ENCODE data around the gene C3orf33.

DNA sequence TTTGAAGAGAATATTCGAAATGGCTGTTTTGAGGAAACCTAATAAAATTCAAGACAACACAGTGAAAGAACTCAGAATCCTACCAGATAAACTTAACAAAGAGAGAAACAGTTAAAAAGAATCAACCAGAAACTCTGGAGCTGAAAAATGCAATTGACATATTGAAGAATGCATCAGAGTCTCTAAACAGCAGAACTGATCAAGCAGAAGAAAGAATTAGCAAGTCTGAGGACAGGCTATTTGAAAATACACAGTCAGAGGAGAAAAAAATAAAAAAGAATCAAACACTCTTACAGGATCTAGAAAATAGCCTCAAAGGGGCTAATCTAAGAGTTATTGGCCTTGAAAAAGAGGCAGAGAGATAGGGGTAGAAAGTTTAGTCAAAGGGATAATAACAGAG is 13.5 kb downstream of the C3orf33 start:
- no peak for TF ChIP-seq POLR2A (IDR thresholded peaks at IDR 0.05; ENCODE audit: low read length)
- TF ChIP-seq GATA1 (IDR thresholded peaks at IDR 0.05; ENCODE audit: low read depth, low read length) = no peak

Measured in erythroblast (primary cell).